Measurements from ENCODE around the gene PMM1. TPM values are rescaled to one million over a fixed set of nuclear protein-coding genes. Genes with fewer than 3 reads are reported as not detected.

PMM1 gene
- polyA plus RNA-seq, 1 of the 3 experiments (the other 2 are of a cell fraction) = 46.4 TPM

- Histone ChIP-seq H3K4me2 (no peak overlapping the region), H3K36me3 (replicated peaks in 1 of 2; ENCODE audit: control insufficient read depth in 1 of 2, insufficient read depth in 2 of 2, low read length in 1 of 2) (no peaks in the 10 kb centered on the region), H3K4me3 (ENCODE audit: low read depth in 2 of 2, low read length in 1 of 2) (no peak overlapping the region), H3K9me2 (no peaks in the 10 kb centered on the region), H3K4me1 (ENCODE audit: control insufficient read depth in 1 of 2, insufficient read depth in 2 of 2, low read depth in 1 of 2, low read length in 1 of 2) (no peaks in the 10 kb centered on the region; a peak in 1 of 4 replicates), H3F3A (replicated peaks; ENCODE audit: insufficient read depth) (no peaks in the 10 kb centered on the region), H3K79me2 (ENCODE audit: insufficient read depth) (peaks cover 32% of the 10 kb centered on the region), H4K20me1 (ENCODE audit: insufficient read depth) (0 out of 2 replicates have a peak, but pooled peaks cover 4% of the 10 kb centered on the region), H3K9ac (no peak overlapping the region), H3K9me3 (no peaks in the 10 kb centered on the region), H3K27me3 (ENCODE audit: insufficient read depth) (no peaks in the 10 kb centered on the region), H2AFZ (ENCODE audit: low read depth) (no peak overlapping the region), H3K27ac (ENCODE audit: low read depth in 2 of 2, low read length in 1 of 2) (no peak overlapping the region)
- POLR2A ChIA-PET = no interaction called here
- no peak for DNase-seq
- CTCF ChIA-PET = no interaction called here
- TF ChIP-seq FOSL2 (IDR thresholded peaks at IDR 0.05; ENCODE audit: borderline replicate concordance, low read depth) (no peak), MEF2A (IDR thresholded peaks at IDR 0.05; ENCODE audit: borderline replicate concordance, low read depth) (no peak), TEAD4 (IDR thresholded peaks at IDR 0.05; ENCODE audit: borderline replicate concordance, insufficient read depth) (no peak), FOXM1 (IDR thresholded peaks at IDR 0.05; ENCODE audit: low read depth) (no peak), YY1 (IDR thresholded peaks at IDR 0.05; ENCODE audit: low read depth) (no peak), MAX (IDR thresholded peaks at IDR 0.05; ENCODE audit: low read depth) (no peak), FOXJ3 (CRISPR knock-in tag; IDR thresholded peaks at IDR 0.05) (no peak)
- 100% methylated on average over 1 of the region's 3 CpGs for WGBS (ENCODE audit: low lambda C conversion rate)
These were observed 52.4 kb downstream of the PMM1 start for GRCh38 chr22:41537203-41537602.

GRCh38 chr22:41535244-41535643 lies 54.4 kb downstream of the PMM1 start:
- WGBS (ENCODE audit: low lambda C conversion rate) = 89% methylated on average over 5 of the region's 5 CpGs
- H3K36me3 ChIP-seq (replicated peaks in 1 of 2; ENCODE audit: control insufficient read depth in 1 of 2, insufficient read depth in 2 of 2, low read length in 1 of 2) = peaks cover 0 to 9% of the 10 kb centered on the region in 2 experiments
- DNase-seq = peak; percentile 30

GRCh38 chr22:41534219-41534618 lies 55.4 kb downstream of the PMM1 start:
- H3K4me2 ChIP-seq = no peak overlapping the region
- ChIA-PET POLR2A (no interaction called here), CTCF (no interaction called here)
- H3K9me2 ChIP-seq = no peaks in the 10 kb centered on the region
- H3K4me3 ChIP-seq (ENCODE audit: low read depth in 2 of 2, low read length in 1 of 2) = no peak overlapping the region
- DNase-seq = no peak
- H3K79me2 ChIP-seq (ENCODE audit: insufficient read depth) = peaks cover 5% of the 10 kb centered on the region; the same call in 1 of the 2 replicates
- H2AFZ ChIP-seq (ENCODE audit: low read depth) = no peak overlapping the region
- no peaks in the 10 kb centered on the region; a peak in 1 of 4 replicates for H3K4me1 ChIP-seq (ENCODE audit: control insufficient read depth in 1 of 2, insufficient read depth in 2 of 2, low read depth in 1 of 2, low read length in 1 of 2)
- no peaks in the 10 kb centered on the region for H3F3A ChIP-seq (replicated peaks; ENCODE audit: insufficient read depth)
- H3K27me3 ChIP-seq (ENCODE audit: insufficient read depth) = no peaks in the 10 kb centered on the region
- no peaks in the 10 kb centered on the region for H3K9me3 ChIP-seq
- TF ChIP-seq RFX5 (IDR thresholded peaks at IDR 0.05; ENCODE audit: low read length) = no peak
- TF ChIP-seq FOXJ3 (CRISPR knock-in tag; IDR thresholded peaks at IDR 0.05) = no peak
- H4K20me1 ChIP-seq (ENCODE audit: insufficient read depth) = no peaks in the 10 kb centered on the region
- no peak overlapping the region for H3K9ac ChIP-seq
- H3K27ac ChIP-seq (ENCODE audit: low read depth in 2 of 2, low read length in 1 of 2) = no peak overlapping the region
- peaks cover 0 to 9% of the 10 kb centered on the region in 2 experiments for H3K36me3 ChIP-seq (replicated peaks in 1 of 2; ENCODE audit: control insufficient read depth in 1 of 2, insufficient read depth in 2 of 2, low read length in 1 of 2)
- 98% methylated on average over 6 of the region's 8 CpGs for WGBS (ENCODE audit: low lambda C conversion rate)

More at GRCh38 chr22:41535244-41535643, 54.4 kb downstream of the PMM1 start:
- no peak for TF ChIP-seq TEAD4 (IDR thresholded peaks at IDR 0.05; ENCODE audit: borderline replicate concordance, insufficient read depth)
- no peak for TF ChIP-seq YY1 (IDR thresholded peaks at IDR 0.05; ENCODE audit: low read depth)
- TF ChIP-seq MXI1 (IDR thresholded peaks at IDR 0.05; ENCODE audit: low read depth, low read length) = no peak
- TF ChIP-seq GABPA (IDR thresholded peaks at IDR 0.05; ENCODE audit: low read depth) = no peak
- no peak for TF ChIP-seq NRF1 (IDR thresholded peaks at IDR 0.05; ENCODE audit: low read depth, low read length)
- no peak for TF ChIP-seq RFX5 (IDR thresholded peaks at IDR 0.05; ENCODE audit: low read length)
- no peak for TF ChIP-seq FOXJ3 (CRISPR knock-in tag; IDR thresholded peaks at IDR 0.05)
- POLR2A ChIA-PET = no interaction called here
- Histone ChIP-seq H3K9me3 (no peaks in the 10 kb centered on the region), H3K4me1 (ENCODE audit: control insufficient read depth in 1 of 2, insufficient read depth in 2 of 2, low read depth in 1 of 2, low read length in 1 of 2) (no peaks in the 10 kb centered on the region; a peak in 1 of 4 replicates), H3K9me2 (no peaks in the 10 kb centered on the region), H3K27me3 (ENCODE audit: insufficient read depth) (no peaks in the 10 kb centered on the region), H3K27ac (ENCODE audit: low read depth in 2 of 2, low read length in 1 of 2) (no peak overlapping the region), H3K4me3 (ENCODE audit: low read depth in 2 of 2, low read length in 1 of 2) (no peak overlapping the region), H2AFZ (ENCODE audit: low read depth) (no peak overlapping the region), H3K9ac (no peak overlapping the region), H3F3A (replicated peaks; ENCODE audit: insufficient read depth) (no peaks in the 10 kb centered on the region), H4K20me1 (ENCODE audit: insufficient read depth) (no peaks in the 10 kb centered on the region), H3K79me2 (ENCODE audit: insufficient read depth) (peaks cover 12% of the 10 kb centered on the region), H3K4me2 (no peak overlapping the region)
- CTCF ChIA-PET = interaction anchor here (1.3 kb wide), 2 partner anchors 9 kb away, joined by 4 to 7 read pairs; partner anchors contain the start of gene POLR3H

Measured in SK-N-SH (cell line).